Parathyroid adenoma (tissue), 2 donors: Measurements from ENCODE around the gene NGEF.

Source experiments
- H2AFZ ChIP-seq: fragments of 300-600 bp; sonication (generic); one replicate; pipeline ENCODE4 v1.7.0; 2017; ENCODE audit warnings: antibody characterized with exemption, mild to moderate bottlenecking
- H3K27ac ChIP-seq: fragments of 300-600 bp; sonication (generic); one replicate; pipeline ENCODE4 v1.7.0; 2017
- H3K27me3 ChIP-seq: fragments of 300-600 bp; sonication (generic); one replicate; pipeline ENCODE4 v1.7.0; 2017; ENCODE audit warnings: low read length; ENCODE audit not compliant: control insufficient read depth, insufficient read depth
- H3K36me3 ChIP-seq: fragments of 300-600 bp; sonication (generic); one replicate; pipeline ENCODE4 v1.7.0; 2017; ENCODE audit warnings: low read length; ENCODE audit not compliant: control insufficient read depth, insufficient read depth
- H3K4me1 ChIP-seq: fragments of 300-600 bp; sonication (generic); one replicate; pipeline ENCODE4 v1.7.0; 2017; ENCODE audit warnings: control low read depth
- H3K4me2 ChIP-seq: fragments of 300-600 bp; sonication (generic); one replicate; pipeline ENCODE4 v1.7.0; 2017; ENCODE audit warnings: low read length
- H3K4me3 ChIP-seq: fragments of 300-600 bp; sonication (generic); one replicate; pipeline ENCODE4 v1.7.0; 2017; ENCODE audit warnings: low read depth, low read length
- H3K79me2 ChIP-seq: fragments of 300-600 bp; sonication (generic); one replicate; pipeline ENCODE4 v1.7.0; 2017; ENCODE audit warnings: control low read depth
- H3K9ac ChIP-seq: fragments of 300-600 bp; sonication (generic); one replicate; pipeline ENCODE4 v1.7.0; 2017; ENCODE audit warnings: mild to moderate bottlenecking
- H3K9me3 ChIP-seq: fragments of 300-600 bp; sonication (generic); one replicate; pipeline ENCODE4 v1.7.0; 2017; ENCODE audit warnings: low read length; ENCODE audit not compliant: control insufficient read depth
- CTCF ChIP-seq: fragments of 300-600 bp; sonication (generic); IDR thresholded peaks from one replicate; pipeline ENCODE4 v1.7.0; 2017; ENCODE audit warnings: antibody characterized with exemption, mild to moderate bottlenecking
- donor health status: primary hyperparathyroidism.

Gene NGEF

DNA sequence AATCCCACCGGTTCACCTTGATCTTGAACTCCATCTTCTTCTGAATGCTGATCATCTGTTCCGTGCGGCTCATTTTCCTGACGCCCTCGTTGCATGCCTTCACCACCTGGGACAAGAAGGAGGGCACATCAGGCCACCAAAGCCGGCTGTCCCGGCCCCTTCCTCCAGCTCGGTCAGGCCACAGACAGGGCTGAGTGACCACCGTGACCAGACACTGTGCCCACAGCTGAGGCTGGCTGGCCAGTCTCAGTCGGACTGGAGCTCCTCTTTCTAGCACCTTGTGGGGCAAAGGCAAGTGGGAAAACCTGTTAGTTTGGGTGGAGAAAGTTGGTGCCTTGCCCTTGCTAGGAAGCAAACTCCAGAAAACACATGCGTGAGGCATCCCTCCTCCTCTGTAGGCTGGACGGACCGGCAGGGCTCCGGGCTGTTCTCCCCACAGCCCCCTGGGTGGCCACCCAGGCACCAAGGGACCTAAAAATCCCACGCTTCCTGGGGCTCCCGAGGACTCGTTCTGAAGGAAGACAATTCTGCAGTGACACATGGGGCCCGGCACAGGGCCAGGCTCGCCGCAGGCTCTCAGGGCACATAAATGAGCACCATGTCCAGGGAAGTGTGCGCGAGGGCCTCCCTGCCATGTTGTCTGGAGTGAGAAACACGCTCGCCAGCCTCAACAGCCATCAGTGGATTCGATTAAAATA, 127.6 kb downstream of the NGEF start:
- H3K4me2 ChIP-seq: no peak overlapping the region
- H3K4me3 ChIP-seq: no peak overlapping the region
- no peak overlapping the region for H3K27ac ChIP-seq
- H3K79me2 ChIP-seq: no peaks in the 10 kb centered on the region
- H3K36me3 ChIP-seq: no peaks in the 10 kb centered on the region
- no peak overlapping the region for H3K9ac ChIP-seq
- TF ChIP-seq CTCF: no peak
- no peaks in the 10 kb centered on the region for H3K9me3 ChIP-seq
- no peak overlapping the region for H2AFZ ChIP-seq
- H3K4me1 ChIP-seq: no peaks in the 10 kb centered on the region
- no peaks in the 10 kb centered on the region for H3K27me3 ChIP-seq

DNA sequence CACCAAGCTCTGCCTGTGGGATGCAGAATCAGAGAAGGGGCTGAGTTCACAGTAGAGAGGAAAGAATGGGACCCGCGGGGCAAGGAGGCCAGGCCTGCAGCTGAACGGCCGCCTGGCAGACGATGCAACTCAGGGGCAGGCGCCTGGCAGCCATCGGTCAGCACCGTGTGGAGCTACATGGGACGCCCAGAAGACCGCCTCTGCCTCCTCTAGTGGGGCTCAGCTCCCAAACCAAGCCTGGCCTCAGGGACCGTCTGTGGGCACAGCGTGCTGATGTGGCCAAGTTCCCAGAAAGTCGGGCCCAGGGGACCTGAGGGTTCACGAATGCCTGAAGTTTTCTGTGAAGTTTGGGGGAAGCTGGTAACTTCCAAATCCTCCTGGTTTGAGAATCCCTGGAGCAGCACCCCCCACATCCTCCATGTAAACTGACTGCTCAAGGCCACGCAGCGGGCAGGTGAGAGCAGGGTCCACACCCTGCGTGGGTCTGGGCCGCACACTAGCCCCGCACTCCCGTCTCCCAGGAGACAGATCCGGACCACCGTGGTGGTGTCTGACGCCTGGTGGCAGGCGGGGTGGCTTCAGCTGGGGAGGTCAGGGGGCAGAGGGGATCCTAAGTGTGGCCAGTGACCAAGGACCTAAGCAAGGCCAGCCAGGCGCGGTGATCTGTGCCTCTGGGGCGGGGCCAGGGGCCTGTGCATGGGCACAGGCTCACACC, 128.3 kb downstream of the NGEF start:
- Histone ChIP-seq H3K36me3 (no peaks in the 10 kb centered on the region), H3K4me1 (no peaks in the 10 kb centered on the region), H3K4me2 (no peak overlapping the region), H3K27ac (no peak overlapping the region), H3K4me3 (no peak overlapping the region), H3K9me3 (no peaks in the 10 kb centered on the region), H3K9ac (no peak overlapping the region), H3K79me2 (no peaks in the 10 kb centered on the region), H3K27me3 (no peaks in the 10 kb centered on the region), H2AFZ (no peak overlapping the region)
- TF ChIP-seq CTCF: no peak

GRCh38 chr2:232884001-232884421, 129.0 kb downstream of the NGEF start:
- no peak overlapping the region for H3K9ac ChIP-seq
- no peak for TF ChIP-seq CTCF
- H3K4me1 ChIP-seq: no peaks in the 10 kb centered on the region
- no peak overlapping the region for H3K4me3 ChIP-seq
- H2AFZ ChIP-seq: no peak overlapping the region
- no peaks in the 10 kb centered on the region for H3K36me3 ChIP-seq
- no peak overlapping the region for H3K27ac ChIP-seq
- H3K9me3 ChIP-seq: no peaks in the 10 kb centered on the region
- no peak overlapping the region for H3K4me2 ChIP-seq
- H3K27me3 ChIP-seq: no peaks in the 10 kb centered on the region
- no peaks in the 10 kb centered on the region for H3K79me2 ChIP-seq

DNA sequence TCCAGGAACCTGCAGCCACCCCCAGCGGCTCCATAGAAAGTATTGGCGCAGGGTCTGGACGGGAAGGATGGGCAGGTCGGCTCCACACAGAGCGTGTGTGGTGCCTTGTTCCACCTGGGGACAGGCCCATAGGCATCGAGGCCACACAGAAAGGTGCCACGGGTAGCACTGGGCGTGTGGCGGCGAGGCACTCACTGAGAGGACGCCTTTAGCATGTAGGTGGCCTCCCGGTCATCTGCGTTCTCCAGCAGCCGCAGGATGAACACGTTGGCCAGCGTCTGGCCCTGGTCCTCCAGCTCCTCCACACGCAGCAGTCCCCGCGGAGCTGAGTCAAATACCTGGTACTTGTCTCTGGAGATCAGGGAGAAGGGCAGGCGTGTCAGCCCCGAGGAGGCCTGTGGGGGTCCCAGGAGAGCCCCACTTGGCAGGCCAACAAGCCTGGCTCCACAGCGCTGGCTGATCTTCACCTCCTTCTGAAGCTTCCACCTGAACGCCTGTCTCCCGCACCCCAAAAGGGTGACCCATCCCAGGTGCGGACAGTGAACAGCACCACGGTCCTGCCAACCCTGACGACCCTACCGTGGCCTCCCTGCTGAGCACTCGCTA, 129.8 kb downstream of the NGEF start:
- no peaks in the 10 kb centered on the region for H3K36me3 ChIP-seq
- no peak overlapping the region for H3K4me2 ChIP-seq
- no peak overlapping the region for H3K27ac ChIP-seq
- no peaks in the 10 kb centered on the region for H3K4me1 ChIP-seq
- no peak overlapping the region for H2AFZ ChIP-seq
- no peak overlapping the region for H3K4me3 ChIP-seq
- TF ChIP-seq CTCF: no peak
- no peaks in the 10 kb centered on the region for H3K9me3 ChIP-seq
- H3K27me3 ChIP-seq: no peaks in the 10 kb centered on the region
- H3K79me2 ChIP-seq: no peaks in the 10 kb centered on the region
- no peak overlapping the region for H3K9ac ChIP-seq
